Liver (tissue), 9 donors: ENCODE measurements around the gene ZNF217. TPM values are rescaled to one million over a fixed set of nuclear protein-coding genes. Genes with fewer than 3 reads are reported as not detected.

ENCODE experiments used
- DNase-seq: peaks from one replicate; pipeline ENCODE4 v3.0.0-alpha.2; 2017; ENCODE audit warnings: low spot score
- H3K27ac ChIP-seq, 2 donors: one replicate each; pipeline ENCODE4 v1.7.0; 2013; ENCODE audit warnings: inconsistent platforms in 2 of 2, low read length in 2 of 2, control low read depth in 1 of 2, low read depth in 1 of 2, mild to moderate bottlenecking in 1 of 2
- H3K27me3 ChIP-seq, 4 donors: one replicate each; pipeline versions ENCODE4 v1.6.1 to v1.7.0; 2013; ENCODE audit warnings: low read length in 3 of 4, inconsistent platforms in 1 of 4, mild to moderate bottlenecking in 1 of 4, moderate library complexity in 1 of 4; ENCODE audit not compliant: control insufficient read depth in 4 of 4, insufficient read depth in 4 of 4
- H3K36me3 ChIP-seq, 4 donors: one replicate each; pipeline versions ENCODE4 v1.6.1 to v1.7.0; 2013; ENCODE audit warnings: low read length in 3 of 4, mild to moderate bottlenecking in 3 of 4, low read depth in 1 of 4, moderate library complexity in 1 of 4; ENCODE audit not compliant: control insufficient read depth in 4 of 4, insufficient read depth in 3 of 4
- H3K4me1 ChIP-seq, 4 donors: one replicate each; pipeline versions ENCODE4 v1.6.1 to v1.7.0; 2013; ENCODE audit warnings: low read length in 3 of 4, mild to moderate bottlenecking in 3 of 4, moderate library complexity in 1 of 4; ENCODE audit not compliant: control insufficient read depth in 4 of 4, insufficient read depth in 4 of 4
- H3K4me3 ChIP-seq, 3 donors: one replicate each; pipeline versions ENCODE4 v1.6.1 to v1.7.0; 2013; ENCODE audit warnings: low read length in 3 of 3, control low read depth in 1 of 3, low read depth in 1 of 3, mild to moderate bottlenecking in 1 of 3
- H3K9ac ChIP-seq, 2 donors: one replicate each; pipeline ENCODE4 v1.7.0; 2013; ENCODE audit warnings: low read length in 2 of 2, mild to moderate bottlenecking in 2 of 2, moderate library complexity in 2 of 2, control low read depth in 1 of 2, low read depth in 1 of 2
- H3K9me3 ChIP-seq, 4 donors: one replicate each; pipeline versions ENCODE4 v1.6.1 to v1.7.0; 2013; ENCODE audit warnings: low read length in 3 of 4; ENCODE audit not compliant: control insufficient read depth in 4 of 4
- CTCF ChIP-seq: fragments of 150-350 bp; IDR thresholded peaks from 2 replicates; pipeline ENCODE4 v1.5.1; 2017; ENCODE audit warnings: improper control_type of control experiment, low read depth, low read length; ENCODE audit not compliant: missing input control
- EGR1 ChIP-seq, 2 donors: IDR thresholded peaks; 2 replicates each; pipeline ENCODE4 v1.6.1; 2016 to 2018; ENCODE audit warnings: antibody characterized with exemption in 2 of 2, low read depth in 2 of 2
- FOXA1 ChIP-seq: IDR thresholded peaks from 2 replicates; pipeline ENCODE4 v1.6.1; 2016; ENCODE audit warnings: antibody characterized with exemption
- FOXA2 ChIP-seq: IDR thresholded peaks from 2 replicates; pipeline ENCODE4 v1.6.1; 2016; ENCODE audit warnings: antibody characterized with exemption
- GABPA ChIP-seq, 2 donors: IDR thresholded peaks in 1 of 2; conservative IDR thresholded peaks in 1 of 2; 2 replicates each; pipeline ENCODE4 v1.6.1; 2016; ENCODE audit warnings: antibody characterized with exemption in 2 of 2, mild to moderate bottlenecking in 1 of 2, moderate library complexity in 1 of 2
- HNF4A ChIP-seq, 2 donors: conservative IDR thresholded peaks; 2 replicates each; pipeline ENCODE4 v1.6.1; 2016; ENCODE audit warnings: antibody characterized with exemption in 2 of 2, mild to moderate bottlenecking in 2 of 2
- HNF4G ChIP-seq: IDR thresholded peaks from 2 replicates; pipeline ENCODE4 v1.6.1; 2016; ENCODE audit warnings: antibody characterized with exemption
- JUND ChIP-seq, 2 donors: IDR thresholded peaks; 2 replicates each; pipeline ENCODE4 v1.6.1; 2016; ENCODE audit warnings: antibody characterized with exemption in 2 of 2
- MAX ChIP-seq: IDR thresholded peaks from 2 replicates; pipeline ENCODE4 v1.6.1; 2016; ENCODE audit warnings: antibody characterized with exemption
- NR2F2 ChIP-seq: IDR thresholded peaks from 2 replicates; pipeline ENCODE4 v1.6.1; 2016; ENCODE audit warnings: antibody characterized with exemption
- RAD21 ChIP-seq, 2 donors: IDR thresholded peaks; 2 replicates each; pipeline ENCODE4 v1.6.1; 2016; ENCODE audit warnings: antibody characterized with exemption in 2 of 2, mild to moderate bottlenecking in 2 of 2
- RXRA ChIP-seq, 2 donors: IDR thresholded peaks; 2 replicates each; pipeline ENCODE4 v1.6.1; 2017 to 2018; ENCODE audit warnings: antibody characterized with exemption in 2 of 2, mild to moderate bottlenecking in 1 of 2
- SP1 ChIP-seq: IDR thresholded peaks from 2 replicates; pipeline ENCODE4 v1.6.1; 2018; ENCODE audit warnings: antibody characterized with exemption, mild to moderate bottlenecking
- TAF1 ChIP-seq: conservative IDR thresholded peaks from 2 replicates; pipeline ENCODE4 v1.6.1; 2016; ENCODE audit warnings: antibody characterized with exemption, mild to moderate bottlenecking
- YY1 ChIP-seq: IDR thresholded peaks from 2 replicates; pipeline ENCODE4 v1.6.1; 2016; ENCODE audit warnings: antibody characterized with exemption, mild to moderate bottlenecking
- WGBS: extraction: QIAGEN DNeasy Blood & Tissue Kit; methylation state at CpG from one replicate; pipeline ENCODE4 v1.1.7; 2013; 5-methylcytosine and 5-hydroxymethylcytosine counted together
- polyA plus RNA-seq, 2 donors: library from polyadenylated mRNA; stranded (reverse) in 1 of 2; unstranded in 1 of 2; fragments of 200-250 nt in 1 of 2; fragments of >200 nt in 1 of 2; fragmentation: Nextera tagmentation in 1 of 2; extraction: Ambion mirVana in 1 of 2; gene quantifications; one replicate each; pipeline versions ENCODE4 v1.2.1 to v1.2.3, GENCODE V29; 2013 to 2015
- total RNA-seq, 2 donors: library from RNA; depleted of rRNA; stranded (reverse); fragments of >200 nt; gene quantifications; one replicate each; pipeline ENCODE4 v1.2.3, GENCODE V29; 2014
- TF ChIP-seq, protein P1 (sequence below): IDR thresholded peaks from 2 replicates; pipeline ENCODE4 v1.6.1; 2016; ENCODE audit warnings: antibody characterized with exemption, mild to moderate bottlenecking
- TF ChIP-seq, protein P2 (sequence below): IDR thresholded peaks from 2 replicates; pipeline ENCODE4 v1.6.1; 2016; ENCODE audit warnings: antibody characterized with exemption
- donor health status: healthy.
- donor health status: healthy.
- donor health status: healthy.
- donor health status: healthy.
- donor health status: healthy.

The ZNF217 gene
- total and polyA plus RNA-seq, 4 donors: 4.2 to 16.3 (median 11.2) TPM

DNA sequence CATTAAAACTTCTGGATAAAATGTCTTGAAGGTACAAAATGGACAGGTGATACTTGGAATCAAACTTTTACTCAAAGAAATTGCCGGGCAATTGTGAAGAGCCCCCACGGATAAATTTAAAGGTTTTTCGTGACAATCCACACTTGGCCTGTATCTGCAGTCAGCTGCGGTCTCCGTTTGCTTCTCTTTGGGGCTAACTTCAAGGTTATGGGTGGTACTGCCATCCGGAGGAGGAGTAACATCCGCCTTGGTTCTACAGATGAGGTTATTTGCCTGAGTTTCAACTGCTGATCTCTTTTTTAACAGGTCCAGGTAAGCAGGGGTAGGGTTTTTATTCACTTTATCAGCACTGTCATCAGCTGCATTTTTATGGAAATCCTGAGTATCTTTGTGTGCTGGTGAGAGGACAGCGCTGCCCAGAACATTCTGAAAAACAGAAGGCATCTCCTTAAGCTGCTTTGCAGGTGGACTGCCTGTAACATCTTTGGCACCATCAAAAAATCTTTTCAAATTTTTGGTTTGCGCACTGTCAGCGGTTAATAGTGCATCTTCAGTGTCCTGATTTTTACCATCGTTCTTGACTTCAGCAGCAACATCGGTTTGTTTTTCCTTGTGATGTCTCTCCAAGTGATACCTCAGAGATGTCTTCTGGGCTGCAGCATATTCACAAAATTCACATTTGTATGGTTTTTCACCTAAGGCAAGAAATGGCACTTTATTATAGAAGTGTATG lies 16.9 kb downstream of the ZNF217 start:
- no peak for TF ChIP-seq GABPA (IDR thresholded peaks at IDR 0.05 in 1 of 2, conservative IDR thresholded peaks at IDR 0.05 in 1 of 2)
- TF ChIP-seq RXRA (IDR thresholded peaks at IDR 0.05): no peak
- no peak for TF ChIP-seq SP1
- no peak for TF ChIP-seq RAD21 (IDR thresholded peaks at IDR 0.05)
- no peak for TF ChIP-seq TAF1
- TF ChIP-seq, protein P1, sequence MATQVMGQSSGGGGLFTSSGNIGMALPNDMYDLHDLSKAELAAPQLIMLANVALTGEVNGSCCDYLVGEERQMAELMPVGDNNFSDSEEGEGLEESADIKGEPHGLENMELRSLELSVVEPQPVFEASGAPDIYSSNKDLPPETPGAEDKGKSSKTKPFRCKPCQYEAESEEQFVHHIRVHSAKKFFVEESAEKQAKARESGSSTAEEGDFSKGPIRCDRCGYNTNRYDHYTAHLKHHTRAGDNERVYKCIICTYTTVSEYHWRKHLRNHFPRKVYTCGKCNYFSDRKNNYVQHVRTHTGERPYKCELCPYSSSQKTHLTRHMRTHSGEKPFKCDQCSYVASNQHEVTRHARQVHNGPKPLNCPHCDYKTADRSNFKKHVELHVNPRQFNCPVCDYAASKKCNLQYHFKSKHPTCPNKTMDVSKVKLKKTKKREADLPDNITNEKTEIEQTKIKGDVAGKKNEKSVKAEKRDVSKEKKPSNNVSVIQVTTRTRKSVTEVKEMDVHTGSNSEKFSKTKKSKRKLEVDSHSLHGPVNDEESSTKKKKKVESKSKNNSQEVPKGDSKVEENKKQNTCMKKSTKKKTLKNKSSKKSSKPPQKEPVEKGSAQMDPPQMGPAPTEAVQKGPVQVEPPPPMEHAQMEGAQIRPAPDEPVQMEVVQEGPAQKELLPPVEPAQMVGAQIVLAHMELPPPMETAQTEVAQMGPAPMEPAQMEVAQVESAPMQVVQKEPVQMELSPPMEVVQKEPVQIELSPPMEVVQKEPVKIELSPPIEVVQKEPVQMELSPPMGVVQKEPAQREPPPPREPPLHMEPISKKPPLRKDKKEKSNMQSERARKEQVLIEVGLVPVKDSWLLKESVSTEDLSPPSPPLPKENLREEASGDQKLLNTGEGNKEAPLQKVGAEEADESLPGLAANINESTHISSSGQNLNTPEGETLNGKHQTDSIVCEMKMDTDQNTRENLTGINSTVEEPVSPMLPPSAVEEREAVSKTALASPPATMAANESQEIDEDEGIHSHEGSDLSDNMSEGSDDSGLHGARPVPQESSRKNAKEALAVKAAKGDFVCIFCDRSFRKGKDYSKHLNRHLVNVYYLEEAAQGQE: no peak
- no peak for TF ChIP-seq MAX
- no peak for TF ChIP-seq HNF4G
- no peak for TF ChIP-seq HNF4A (conservative IDR thresholded peaks at IDR 0.05)
- TF ChIP-seq NR2F2: no peak
- TF ChIP-seq, protein P2, sequence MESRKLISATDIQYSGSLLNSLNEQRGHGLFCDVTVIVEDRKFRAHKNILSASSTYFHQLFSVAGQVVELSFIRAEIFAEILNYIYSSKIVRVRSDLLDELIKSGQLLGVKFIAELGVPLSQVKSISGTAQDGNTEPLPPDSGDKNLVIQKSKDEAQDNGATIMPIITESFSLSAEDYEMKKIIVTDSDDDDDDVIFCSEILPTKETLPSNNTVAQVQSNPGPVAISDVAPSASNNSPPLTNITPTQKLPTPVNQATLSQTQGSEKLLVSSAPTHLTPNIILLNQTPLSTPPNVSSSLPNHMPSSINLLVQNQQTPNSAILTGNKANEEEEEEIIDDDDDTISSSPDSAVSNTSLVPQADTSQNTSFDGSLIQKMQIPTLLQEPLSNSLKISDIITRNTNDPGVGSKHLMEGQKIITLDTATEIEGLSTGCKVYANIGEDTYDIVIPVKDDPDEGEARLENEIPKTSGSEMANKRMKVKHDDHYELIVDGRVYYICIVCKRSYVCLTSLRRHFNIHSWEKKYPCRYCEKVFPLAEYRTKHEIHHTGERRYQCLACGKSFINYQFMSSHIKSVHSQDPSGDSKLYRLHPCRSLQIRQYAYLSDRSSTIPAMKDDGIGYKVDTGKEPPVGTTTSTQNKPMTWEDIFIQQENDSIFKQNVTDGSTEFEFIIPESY: no peak
- TF ChIP-seq YY1: no peak
- no peak for DNase-seq
- Histone ChIP-seq H3K36me3 (peaks cover 36 to 46% (median 40%) of the 10 kb centered on the region in 4 donors), H3K4me1 (peaks cover 4 to 26% (median 18%) of the 10 kb centered on the region in 4 donors), H3K9me3 (no peaks in the 10 kb centered on the region), H3K9ac (no peak overlapping the region), H3K27me3 (no peaks in the 10 kb centered on the region), H3K4me3 (no peak overlapping the region), H3K27ac (no peak overlapping the region)
- WGBS: 90% methylated on average over 12 of the region's 12 CpGs

- no peak for DNase-seq
- Histone ChIP-seq H3K9me3 (no peaks in the 10 kb centered on the region), H3K36me3 (peaks cover 32 to 46% (median 40%) of the 10 kb centered on the region in 4 donors), H3K9ac (no peak overlapping the region), H3K27me3 (no peaks in the 10 kb centered on the region), H3K27ac (no peak overlapping the region), H3K4me3 (no peak overlapping the region), H3K4me1 (peaks cover 3 to 23% (median 17%) of the 10 kb centered on the region in 4 donors)
- 92% methylated on average over 12 of the region's 12 CpGs for WGBS
- TF ChIP-seq, protein P2: no peak
- TF ChIP-seq FOXA1 (no peak), CTCF (no peak), YY1 (no peak), EGR1 (IDR thresholded peaks at IDR 0.05; ENCODE audit: low read depth in 2 of 2) (no peak), JUND (IDR thresholded peaks at IDR 0.05) (no peak), SP1 (no peak), FOXA2 (no peak), RXRA (IDR thresholded peaks at IDR 0.05) (no peak), NR2F2 (no peak), GABPA (IDR thresholded peaks at IDR 0.05 in 1 of 2, conservative IDR thresholded peaks at IDR 0.05 in 1 of 2) (no peak), HNF4A (conservative IDR thresholded peaks at IDR 0.05) (no peak)
- TF ChIP-seq, protein P1: no peak
These were observed 17.5 kb downstream of the ZNF217 start for GRCh38 chr20:53576195-53576580.
